ENCODE measurements around the gene TREML1.

TREML1 gene

DNA sequence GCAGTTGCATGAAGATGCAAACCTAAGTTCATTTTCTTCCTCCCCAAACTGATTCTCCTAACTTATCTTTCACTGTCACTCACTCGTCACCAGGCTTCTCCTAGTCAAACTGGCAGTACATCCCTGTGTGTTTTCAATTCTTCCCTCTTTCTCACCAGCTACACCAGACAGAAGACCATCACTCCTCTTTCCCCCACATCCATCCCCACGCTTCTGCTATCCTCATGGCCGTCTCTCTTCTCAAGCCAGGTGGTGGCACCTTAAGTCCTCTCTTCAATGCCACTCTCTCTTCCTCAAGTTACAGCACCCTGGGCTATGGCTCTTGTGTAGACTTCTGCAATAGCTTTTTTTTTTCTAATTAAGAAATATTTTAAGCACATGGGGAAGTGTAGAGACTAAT is 23.1 kb upstream of the TREML1 start:
- no peak for FAIRE-seq

GRCh38 chr6:41176189-41176588 is 22.0 kb upstream of the TREML1 start:
- FAIRE-seq, result no peak

- FAIRE-seq, result no peak
Measured at GRCh38 chr6:41175084-41175483, 20.9 kb upstream of the TREML1 start.

GRCh38 chr6:41174610-41175009 is 20.5 kb upstream of the TREML1 start:
- no peak for FAIRE-seq

DNA sequence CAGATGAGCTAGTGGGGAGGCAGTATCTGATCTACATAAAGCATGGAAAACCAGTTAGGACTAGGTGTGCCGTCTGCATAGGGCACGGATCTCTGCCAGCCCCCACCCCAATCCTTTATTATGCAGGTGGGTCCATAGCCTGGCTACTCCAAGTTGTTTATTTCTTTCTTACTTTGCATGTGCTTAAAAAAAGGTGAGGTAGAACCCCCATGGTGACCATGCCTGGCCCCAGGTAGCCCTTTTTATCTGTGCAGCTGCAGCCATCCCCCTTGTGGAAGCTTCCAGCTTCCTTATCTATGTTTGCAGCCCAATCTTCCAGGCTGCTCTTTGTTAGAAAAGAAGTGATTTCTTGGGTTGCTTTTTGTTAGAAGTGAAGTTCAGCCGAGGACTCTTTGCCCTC is 17.8 kb upstream of the TREML1 start:
- no peak for FAIRE-seq

DNA sequence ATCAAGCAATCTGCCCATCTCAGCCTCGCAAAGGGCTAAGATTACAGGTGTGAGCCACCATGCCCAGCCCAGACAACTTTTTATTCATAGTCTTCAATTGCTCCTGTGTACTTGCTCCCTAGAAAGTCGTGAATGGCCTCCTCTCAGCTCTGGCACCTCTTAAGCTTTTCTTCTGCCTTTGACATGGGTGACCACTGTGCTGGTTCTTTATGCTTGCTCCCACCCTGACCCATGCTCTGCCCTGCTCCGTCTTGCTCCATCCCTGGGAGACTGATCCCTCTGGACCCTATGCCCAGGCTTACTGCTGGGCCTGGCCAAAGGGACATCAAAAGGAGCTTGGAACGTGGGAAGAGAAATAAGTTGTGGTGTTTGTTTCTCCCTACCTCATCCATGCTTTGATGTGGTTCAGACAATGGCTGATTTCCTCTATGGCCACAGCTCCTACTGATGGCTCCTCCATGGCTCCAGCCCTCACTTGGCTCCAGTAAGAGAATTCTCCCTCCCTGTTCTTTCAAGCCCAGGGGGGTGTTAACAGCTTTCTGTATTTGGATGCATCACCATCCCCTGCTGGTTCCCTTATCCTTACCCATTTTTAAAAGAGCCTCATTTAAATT is 16.5 kb upstream of the TREML1 start:
- FAIRE-seq, result no peak

DNA sequence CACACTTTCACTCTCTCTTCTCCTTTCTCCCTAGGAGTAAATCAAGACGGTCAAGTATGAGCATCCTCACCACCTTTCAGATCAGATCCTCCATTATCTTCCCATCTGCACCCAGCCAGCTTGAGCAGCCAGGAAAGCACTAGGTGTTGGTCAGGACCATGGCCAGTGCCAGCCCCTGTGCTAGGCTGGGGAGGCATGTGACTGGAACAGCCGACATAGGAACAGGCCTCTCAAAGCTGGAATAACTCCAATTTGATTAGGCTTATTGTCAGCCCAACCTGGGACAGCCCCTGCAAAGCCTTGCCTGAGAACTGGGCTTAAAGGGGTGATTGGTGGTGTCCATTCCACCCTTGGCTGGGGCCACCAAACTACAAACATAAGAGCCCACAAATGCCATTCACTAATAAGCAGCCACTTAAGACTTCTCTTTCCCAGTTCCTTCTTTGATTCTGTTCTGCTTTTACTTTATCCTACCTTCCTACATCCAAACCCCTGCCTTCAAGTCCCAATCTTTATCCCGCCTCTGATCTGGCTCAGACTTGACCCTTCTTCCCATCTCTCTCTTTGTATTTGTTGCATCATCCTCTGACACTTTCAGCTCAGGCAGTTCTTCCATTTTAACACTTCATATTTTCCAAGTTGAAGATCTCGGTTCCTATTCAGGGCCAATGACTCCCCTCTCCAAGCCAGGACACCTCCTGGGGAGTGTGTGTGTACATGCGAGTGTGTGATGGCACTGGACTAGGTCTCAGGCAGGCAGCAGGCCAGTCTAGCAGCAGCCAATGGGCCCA is 13.2 kb upstream of the TREML1 start:
- FAIRE-seq, result no peak

GRCh38 chr6:41164551-41165120 is 10.5 kb upstream of the TREML1 start:
- no peak for FAIRE-seq

GRCh38 chr6:41163419-41163717 is 9.2 kb upstream of the TREML1 start:
- FAIRE-seq, result no peak

DNA sequence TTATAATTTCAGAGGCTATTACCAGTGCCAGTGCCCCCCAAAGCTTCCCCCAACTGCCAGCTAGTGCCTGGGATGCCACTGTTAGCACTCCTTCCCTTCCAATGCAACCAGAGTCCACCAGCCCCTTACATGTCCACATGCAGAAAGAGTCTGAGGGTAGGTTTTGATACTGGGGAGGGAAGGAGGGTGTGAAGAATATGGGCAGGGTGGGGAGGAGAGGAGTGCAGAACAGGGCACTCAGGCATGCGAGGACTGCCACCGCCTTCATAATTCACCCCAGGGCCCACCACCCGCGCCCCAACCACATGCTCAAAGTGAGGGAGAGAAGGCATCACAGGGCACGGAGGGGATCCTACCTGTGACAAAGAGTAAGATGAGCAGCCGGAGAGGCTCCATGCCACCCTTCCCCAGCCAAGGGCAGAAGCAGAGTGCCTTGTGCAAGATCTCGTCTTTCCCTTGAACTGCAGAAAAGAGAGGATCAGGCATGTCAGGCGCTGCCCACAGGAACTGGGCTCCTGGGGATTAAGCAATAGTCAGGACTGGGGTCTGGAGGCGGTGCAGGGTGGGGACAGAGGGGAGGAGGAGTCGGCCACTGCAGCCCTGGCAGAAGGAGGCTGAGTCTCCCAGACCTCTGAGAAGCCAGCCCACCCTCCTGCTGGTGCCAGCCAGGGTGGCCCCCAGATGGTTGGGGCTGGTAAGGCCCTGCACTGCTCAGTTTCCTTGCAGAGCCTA is 8.7 kb upstream of the TREML1 start, which contains the start of gene TREM2:
Gene TREM2 (minus strand): TSS at position 430 of the 732 bp plus-strand sequence. CDS start 34 bp downstream, at position 396.
- FAIRE-seq, result no peak

- FAIRE-seq, result no peak
Measured at GRCh38 chr6:41161851-41162552, 7.9 kb upstream of the TREML1 start.

GRCh38 chr6:41161380-41161779 is 7.2 kb upstream of the TREML1 start:
- FAIRE-seq, result no peak

GRCh38 chr6:41160933-41161332 is 6.8 kb upstream of the TREML1 start:
- FAIRE-seq, result no peak

GRCh38 chr6:41159415-41160082 is 5.4 kb upstream of the TREML1 start:
- FAIRE-seq, result no peak

- no peak for FAIRE-seq
Measured at GRCh38 chr6:41157323-41157722, 3.2 kb upstream of the TREML1 start.

GRCh38 chr6:41156771-41157170 is 2.6 kb upstream of the TREML1 start:
- FAIRE-seq, result no peak

- no peak for FAIRE-seq
Measured at GRCh38 chr6:41156001-41156400, 1.9 kb upstream of the TREML1 start.

GRCh38 chr6:41155132-41155805 is 1.1 kb upstream of the TREML1 start:
- FAIRE-seq, result no peak

DNA sequence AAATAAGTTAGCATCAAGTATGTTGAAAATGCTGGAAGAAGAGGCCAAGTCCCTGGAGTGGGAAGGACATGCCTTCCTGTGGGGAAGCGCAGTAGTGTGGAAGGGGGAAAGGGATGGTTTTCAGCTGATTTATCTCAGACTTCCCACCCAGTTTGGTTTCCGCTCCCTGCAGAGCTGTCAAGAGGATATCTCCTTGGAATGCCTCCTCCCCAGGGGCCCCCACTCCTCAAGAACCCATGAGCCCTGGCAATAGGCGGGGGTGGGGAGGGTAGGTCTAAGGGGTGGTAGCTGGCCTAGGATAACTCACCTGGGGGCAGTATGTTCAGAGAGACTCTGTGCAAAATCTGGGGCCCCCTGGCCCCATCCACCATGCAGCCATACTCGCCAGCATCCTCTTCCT is 696 bp downstream of the TREML1 start:
- FAIRE-seq, result no peak

DNA sequence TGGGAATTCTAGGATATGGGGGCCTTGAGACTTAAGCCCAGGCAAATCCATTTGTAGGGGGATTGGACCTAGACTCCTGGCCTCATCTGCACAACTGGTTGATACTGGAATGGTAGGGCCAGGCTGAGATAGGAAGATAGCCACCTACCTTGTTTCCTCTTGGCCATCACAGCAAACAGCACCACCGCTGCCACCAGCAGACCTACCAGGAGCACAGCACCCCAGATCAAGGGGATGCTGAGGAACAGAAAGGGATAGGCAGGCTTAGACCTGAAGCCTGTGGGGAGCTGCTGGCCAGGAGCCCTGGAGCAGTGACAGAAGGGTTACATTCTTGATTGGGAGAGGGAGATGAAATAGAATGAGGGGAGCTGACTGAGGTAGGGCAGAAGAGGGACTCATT is 3.5 kb downstream of the TREML1 start:
- no peak for FAIRE-seq

DNA sequence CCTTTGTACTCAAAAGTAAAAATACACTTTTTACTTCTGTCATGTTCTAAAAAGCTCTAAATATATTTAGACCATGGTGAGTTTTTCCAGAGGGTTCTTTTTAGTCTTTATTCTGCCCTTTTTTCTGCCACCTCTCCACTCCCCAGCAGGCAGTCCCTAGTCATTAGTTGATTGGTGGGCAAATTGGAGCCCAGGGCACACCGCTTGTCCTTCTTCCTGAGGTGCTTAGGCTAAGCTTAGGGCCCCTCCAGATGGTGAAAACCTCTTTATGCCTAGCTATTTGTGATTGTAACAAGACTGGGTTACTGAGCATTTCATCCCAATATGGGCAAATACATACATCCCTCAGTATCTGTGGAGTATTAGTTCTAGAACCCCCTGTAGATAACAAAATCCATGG is 6.2 kb downstream of the TREML1 start:
- FAIRE-seq, result no peak

DNA sequence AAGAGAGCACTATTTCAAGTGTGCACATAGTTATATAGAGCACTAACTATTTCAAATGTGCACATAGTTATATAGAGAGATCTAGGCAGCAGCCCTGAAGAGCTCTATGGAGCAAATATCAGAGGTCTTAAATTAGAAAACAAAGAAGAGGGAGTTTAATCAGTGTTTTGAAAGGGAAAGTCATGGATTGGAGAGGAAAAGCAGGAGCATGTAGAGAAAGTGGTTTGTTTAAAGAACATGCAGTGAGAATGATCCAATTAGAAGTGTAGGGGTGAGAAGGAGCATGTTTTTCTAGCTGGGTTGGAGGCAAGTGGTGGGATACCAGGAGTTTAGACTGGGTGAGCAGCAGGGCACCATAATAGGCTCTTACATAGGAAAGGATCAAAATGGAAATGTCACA is 17.2 kb downstream of the TREML1 start:
- FAIRE-seq, result no peak

Data from A204.1 (cell line).